LHCN-M2 (cell line): Measurements from ENCODE around the gene SPG7. TPM values are rescaled to one million over a fixed set of nuclear protein-coding genes. Genes with fewer than 3 reads are reported as not detected.

ENCODE experiments used
- DNase-seq: peaks from one replicate; pipeline ENCODE4 v3.0.0-alpha.2; 2012; ENCODE audit warnings: low read depth
- total RNA-seq: library from RNA; depleted of rRNA; stranded (reverse); fragments of >200 nt; gene quantifications from 2 replicates; pipeline ENCODE4 v1.2.3, GENCODE V29; 2014; rRNA removed

Gene SPG7
- total RNA-seq, 1 experiment from 2014 or later, result 211 TPM

DNA sequence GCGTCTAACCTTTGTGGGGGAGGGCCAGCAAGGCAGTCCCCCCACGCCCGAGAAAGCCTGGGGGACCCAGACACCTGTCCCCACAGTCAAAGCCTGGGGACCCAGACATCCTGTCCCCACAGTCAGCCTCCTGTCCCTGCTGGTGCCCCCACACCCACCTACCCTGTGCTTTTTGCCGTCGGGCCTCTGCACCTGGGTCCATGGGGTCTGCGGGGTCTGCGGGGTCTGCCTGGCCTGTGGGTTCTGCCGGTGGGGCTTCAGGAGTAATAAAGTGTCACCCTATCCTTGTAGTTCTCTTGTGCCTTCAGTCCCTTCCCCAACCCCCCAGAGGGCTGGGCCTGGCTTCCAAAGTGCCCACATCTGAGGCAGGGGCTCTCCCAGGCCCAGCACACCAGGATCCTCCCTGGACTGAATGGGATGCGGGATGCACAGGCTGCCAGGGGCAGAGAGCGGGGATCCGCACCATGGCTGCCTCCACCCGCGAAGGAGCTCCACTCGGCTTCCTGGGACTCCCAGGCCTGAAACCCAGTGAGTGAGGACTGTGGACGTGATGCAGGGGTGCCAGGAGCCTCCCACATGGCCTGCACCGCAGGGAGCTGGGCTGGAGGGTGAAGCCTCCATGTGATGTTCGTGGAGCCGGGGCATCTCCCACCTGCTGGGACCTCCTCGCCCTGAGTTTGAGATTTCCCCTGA, 88.9 kb downstream of the SPG7 start:
- no peak for DNase-seq

DNA sequence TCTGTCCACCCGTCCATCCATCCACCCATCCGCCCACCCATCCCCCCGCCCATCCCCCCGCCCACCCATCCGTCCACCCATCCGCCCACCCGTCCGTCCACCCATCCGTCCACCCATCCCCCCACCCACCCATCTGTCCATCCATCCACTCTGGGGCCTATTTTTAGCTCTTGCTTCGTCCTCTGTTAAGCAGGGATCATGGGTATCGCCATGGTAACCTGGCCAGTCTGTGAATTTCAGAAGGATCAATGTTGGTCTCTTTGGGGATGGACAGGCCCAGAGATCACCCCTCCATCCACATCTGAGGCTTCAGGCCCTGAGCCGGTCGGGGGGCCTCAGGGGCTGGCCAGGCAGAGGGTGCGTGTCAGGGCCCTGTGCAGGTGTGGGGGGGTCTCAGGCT, 90.0 kb downstream of the SPG7 start:
- DNase-seq, result peak; percentile 72

DNA sequence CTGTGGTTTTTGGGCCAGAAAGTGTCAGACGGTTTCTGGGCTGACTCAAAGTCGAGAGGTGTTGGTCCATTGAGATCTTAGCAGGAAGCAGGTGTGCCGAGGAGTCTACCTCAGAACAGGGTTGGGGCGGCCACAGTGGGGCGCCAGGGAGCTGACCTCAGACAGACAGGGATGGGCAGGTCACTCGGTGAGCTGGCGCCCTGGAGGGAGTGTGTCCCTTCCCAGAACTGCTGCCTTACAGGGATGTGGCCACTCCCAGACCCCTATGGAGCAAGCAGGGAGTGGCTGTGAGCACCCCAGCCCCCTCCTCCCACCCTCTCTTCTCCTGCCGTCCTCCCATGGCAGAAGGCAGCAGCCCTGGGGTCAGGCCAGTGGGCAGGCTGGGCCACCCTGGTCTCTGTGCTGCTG, 91.3 kb downstream of the SPG7 start:
- DNase-seq, result peak; percentile 41

DNA sequence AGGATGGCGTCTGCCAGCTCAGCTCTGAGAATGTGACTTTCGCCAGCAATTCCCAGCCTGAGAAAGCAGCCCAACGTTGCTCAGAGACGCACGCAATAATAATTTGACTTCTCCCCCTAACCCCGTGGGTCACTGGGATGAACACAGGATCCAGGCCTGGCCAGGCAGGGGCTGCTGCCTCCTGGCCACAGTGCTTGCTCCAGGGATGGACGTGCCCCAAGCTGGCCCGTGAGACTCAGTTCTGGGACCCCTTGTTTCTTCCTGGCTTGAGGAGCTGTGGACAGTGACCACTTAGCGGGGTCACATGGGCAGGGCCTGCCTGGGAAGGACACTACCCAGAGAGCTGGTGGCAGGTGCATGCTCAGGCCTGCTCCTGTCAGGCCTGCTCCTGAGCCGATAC, 91.7 kb downstream of the SPG7 start:
- DNase-seq, result no peak

DNA sequence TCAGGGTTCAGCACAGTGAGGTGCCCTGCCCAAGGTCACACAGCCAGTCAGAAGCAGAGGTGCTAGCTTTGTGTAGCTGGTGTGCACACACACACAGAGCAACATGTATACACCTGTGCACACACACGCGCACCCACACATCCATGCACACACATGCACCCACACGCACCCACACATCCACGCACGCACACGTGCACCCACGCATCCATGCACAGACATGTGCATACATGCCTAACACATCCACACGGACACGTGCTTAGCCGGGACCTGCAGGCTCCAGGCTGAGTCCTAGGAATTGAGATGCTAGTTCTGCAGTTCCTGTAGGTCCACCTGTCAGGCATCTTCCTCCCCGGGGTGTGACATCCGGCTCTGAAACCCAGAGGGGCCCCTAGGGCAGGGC, 92.2 kb downstream of the SPG7 start:
- no peak for DNase-seq

DNA sequence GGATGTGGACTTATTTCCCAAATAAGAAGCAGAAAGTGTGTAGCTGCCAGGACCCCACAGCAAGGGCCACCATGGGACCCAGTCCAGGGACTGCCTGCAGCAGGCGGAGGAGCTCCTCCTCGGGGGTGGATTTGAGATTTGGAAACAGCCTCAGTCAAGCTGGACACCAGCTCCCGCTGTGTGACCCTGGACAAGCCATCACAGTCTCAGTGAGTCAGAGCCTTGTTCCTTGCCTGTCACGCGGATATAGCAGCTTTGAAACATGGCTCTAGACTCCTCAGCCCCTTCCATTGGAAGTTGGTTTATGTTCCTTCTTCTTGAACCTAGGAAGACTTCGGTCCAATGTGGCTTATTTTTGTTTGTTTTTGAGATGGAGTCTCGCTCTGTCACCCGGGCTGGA, 92.8 kb downstream of the SPG7 start:
- no peak for DNase-seq

DNA sequence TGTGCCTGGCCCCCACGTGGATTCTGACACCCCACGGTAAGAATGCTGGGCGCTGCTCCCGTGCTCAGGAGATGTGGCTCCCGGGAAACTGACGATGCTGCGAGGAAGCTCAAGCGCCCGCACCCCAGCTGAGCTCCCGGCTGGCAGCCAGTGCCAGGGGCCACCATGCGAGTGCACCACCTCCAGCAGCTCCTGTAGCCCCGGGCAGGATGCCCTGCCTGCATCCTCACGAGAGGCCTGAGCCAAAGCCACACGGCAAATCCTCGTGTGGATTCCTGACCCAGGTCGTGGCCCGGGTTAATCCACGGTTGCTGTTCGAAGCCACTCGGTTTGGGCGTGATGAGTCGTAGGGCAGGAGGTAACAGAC, 93.7 kb downstream of the SPG7 start:
- no peak for DNase-seq

DNA sequence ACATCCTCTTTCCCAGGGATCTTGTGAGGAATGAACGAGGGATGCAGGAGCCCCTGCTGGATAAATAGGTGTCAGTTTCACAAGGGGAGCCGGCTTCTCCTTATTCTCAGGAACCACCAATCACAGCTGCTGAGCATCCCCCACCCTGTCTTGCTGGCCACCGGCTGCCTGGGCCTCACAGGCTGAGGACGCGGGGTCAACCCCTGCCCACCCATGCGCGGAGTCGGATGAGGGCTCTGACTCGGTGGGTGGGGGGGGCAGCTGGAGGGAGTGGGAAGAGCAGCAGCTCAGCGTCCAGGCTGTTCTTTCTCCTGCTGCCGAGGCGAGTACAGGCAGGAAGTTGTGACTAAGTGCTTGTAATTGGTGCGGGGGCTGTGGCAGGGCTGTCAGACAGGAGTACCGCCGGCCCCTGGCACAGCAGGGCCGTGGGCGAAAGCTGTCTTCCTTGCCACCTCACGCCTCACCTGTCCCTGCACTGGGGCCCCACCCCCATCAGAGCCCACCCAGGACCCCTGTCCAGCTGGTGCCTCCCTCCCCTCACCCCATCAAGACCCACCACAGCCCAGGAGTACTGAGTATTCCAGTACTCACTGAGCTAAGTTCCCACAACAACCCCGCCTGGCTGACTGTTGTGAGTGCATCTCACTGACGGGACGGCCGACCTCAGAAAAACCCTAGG, 94.2 kb downstream of the SPG7 start:
- DNase-seq, result peak; percentile 84

DNA sequence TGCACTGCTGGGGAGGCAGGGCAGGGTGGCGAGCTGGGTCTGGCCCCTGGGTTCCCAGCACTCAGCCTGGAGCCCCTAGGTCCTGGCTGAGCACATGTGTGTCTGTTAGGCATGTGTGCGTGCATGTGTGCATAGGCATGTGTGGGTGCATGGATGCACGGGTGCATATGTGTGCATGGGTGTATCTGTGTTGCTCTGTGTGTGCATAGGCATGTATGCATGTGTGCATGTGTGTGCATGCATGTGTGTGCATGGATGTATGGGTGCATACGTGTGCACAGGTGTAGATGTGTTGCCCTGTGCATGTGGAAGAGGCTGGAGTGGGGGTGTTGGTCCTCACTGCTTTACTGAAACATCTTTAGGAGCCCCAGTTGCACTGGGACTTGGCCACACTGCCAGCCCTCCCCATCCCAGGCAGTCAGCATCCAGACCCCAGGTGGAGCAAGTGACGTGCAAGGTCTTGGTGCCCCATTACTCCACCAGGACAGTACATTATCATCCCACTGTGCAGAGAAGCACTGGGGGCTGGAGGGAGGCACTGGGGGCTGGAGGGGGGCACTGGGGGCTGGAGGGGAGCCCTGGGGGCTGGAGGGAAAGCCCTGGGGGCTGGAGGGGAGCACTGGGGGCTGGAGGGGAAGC, 94.9 kb downstream of the SPG7 start:
- no peak for DNase-seq

DNA sequence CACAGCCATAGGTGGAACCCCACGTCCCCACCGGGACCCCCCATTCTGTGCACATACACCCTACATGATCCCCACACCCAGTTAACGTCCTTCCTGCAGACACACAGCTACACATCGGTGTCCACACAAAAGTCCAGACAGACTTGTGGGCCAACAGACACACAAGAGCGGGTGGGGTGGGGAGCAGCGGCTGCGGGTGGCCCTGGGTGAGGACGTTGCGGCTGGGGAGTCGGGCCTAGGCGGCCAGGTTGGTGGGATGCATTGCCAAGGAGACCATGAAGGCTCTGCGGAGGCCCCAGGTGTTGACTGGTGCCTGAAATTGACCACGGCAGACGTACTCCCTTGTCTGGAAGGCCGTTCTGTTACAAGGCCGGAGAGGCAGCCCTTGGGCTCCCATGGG, 96.6 kb downstream of the SPG7 start:
- DNase-seq, result no peak

DNA sequence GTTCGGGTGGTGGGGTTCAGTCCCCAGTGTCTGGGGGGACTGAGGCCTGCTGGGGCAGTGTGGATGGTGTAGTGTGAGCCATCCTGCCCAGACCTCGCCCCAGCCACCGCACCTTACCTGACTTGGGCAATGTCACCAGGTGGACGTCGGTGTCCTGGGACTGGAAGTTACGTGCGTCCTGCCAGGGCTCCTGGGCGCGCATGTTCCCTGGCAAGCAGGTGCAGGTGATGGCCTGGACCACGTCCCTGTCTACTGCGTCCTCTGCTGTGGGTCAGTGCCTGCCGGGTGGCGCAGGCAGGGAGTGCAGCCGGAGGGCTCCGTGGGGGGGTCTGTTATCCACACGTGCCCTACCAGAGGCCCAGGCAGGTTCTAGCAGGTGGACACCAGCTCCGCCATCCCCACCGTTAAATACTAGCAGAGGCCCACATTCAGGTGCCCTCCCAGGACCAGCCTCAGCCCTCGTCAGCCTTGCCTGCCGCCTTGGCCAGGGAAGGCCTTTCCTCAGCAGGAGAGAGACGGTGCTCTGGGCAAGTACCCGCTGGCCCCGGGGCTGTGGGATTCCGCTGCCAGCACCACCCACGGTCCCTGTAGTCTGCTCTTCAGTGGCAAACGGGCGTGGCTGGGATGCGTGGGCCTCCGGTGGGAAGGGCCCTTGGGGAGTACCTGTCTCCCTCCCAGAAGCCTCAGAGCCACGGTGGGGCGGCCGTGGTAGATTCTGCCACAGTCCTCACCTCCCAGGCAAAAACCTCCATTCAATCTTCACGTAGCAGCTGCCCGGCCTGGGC, 97.2 kb downstream of the SPG7 start:
- DNase-seq, result no peak

DNA sequence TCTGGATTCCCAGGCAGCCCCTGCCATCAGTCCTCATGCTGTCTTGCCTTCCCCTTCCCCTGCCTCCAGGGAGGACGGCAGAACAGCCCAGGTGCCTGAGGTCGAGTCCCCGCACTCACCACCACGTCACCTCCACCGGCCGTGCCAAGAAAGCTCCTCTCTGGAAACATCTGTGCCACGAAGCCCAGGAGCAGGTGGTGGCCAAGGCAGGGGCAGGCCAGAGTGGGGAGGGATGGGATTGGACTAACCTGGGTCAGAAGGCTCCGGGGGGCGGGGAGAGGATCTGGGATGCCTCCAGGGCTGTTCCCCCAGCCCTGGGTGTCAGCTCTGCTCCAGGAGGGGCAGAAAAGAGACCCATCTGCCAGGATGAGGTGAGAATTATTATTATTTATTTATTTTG, 97.8 kb downstream of the SPG7 start:
- DNase-seq, result no peak

Other genes with a start within 250 kb of the SPG7 start
- gene ANKRD11, start 17.8 kb upstream of the SPG7 start, total RNA-seq, result 44.6 and 63.4 TPM in 2 replicates
- 4,987 and 9,010 TPM in 2 replicates for gene RPL13, start 52.3 kb downstream of the SPG7 start, total RNA-seq
- 119 and 147 TPM in 2 replicates for gene CPNE7, start 67.4 kb downstream of the SPG7 start, total RNA-seq
- 0.46 TPM in 1 of 2 replicates, not detected in the other for gene DPEP1, start 105.2 kb downstream of the SPG7 start, total RNA-seq
- 97.0 and 107 TPM in 2 replicates for gene CHMP1A, start 149.3 kb downstream of the SPG7 start, total RNA-seq
- 10.7 and 10.9 TPM in 2 replicates for gene SPATA33, start 149.4 kb downstream of the SPG7 start, total RNA-seq
- gene CDK10, start 178.3 kb downstream of the SPG7 start, total RNA-seq, result 60.1 and 67.6 TPM in 2 replicates
- 13.7 and 17.9 TPM in 2 replicates for gene SPATA2L, start 193.3 kb downstream of the SPG7 start, total RNA-seq
- gene VPS9D1, start 212.5 kb downstream of the SPG7 start, total RNA-seq, result 9.8 and 10.0 TPM in 2 replicates
- 10.6 and 11.7 TPM in 2 replicates for gene ZNF276, start 213.1 kb downstream of the SPG7 start, total RNA-seq